Mammary epithelial cell (primary cell): ENCODE results near the gene MCEE.

Source experiments
- EZH2 ChIP-seq: IDR thresholded peaks from 2 replicates; pipeline ENCODE4 v1.6.1; 2012; ENCODE audit warnings: low read length, inconsistent platforms, borderline replicate concordance
- TF ChIP-seq, protein P1 (sequence below), 2 donors: IDR thresholded peaks in 1 of 2; conservative IDR thresholded peaks in 1 of 2; 2 replicates each; pipeline ENCODE4 v1.5.1; 2011 to 2012; ENCODE audit warnings: inconsistent platforms in 2 of 2, low read length in 2 of 2, mild to moderate bottlenecking in 2 of 2, control low read depth in 1 of 2, low read depth in 1 of 2; ENCODE audit not compliant: insufficient read depth in 1 of 2; ENCODE audit errors: extremely low read depth in 1 of 2

DNA sequence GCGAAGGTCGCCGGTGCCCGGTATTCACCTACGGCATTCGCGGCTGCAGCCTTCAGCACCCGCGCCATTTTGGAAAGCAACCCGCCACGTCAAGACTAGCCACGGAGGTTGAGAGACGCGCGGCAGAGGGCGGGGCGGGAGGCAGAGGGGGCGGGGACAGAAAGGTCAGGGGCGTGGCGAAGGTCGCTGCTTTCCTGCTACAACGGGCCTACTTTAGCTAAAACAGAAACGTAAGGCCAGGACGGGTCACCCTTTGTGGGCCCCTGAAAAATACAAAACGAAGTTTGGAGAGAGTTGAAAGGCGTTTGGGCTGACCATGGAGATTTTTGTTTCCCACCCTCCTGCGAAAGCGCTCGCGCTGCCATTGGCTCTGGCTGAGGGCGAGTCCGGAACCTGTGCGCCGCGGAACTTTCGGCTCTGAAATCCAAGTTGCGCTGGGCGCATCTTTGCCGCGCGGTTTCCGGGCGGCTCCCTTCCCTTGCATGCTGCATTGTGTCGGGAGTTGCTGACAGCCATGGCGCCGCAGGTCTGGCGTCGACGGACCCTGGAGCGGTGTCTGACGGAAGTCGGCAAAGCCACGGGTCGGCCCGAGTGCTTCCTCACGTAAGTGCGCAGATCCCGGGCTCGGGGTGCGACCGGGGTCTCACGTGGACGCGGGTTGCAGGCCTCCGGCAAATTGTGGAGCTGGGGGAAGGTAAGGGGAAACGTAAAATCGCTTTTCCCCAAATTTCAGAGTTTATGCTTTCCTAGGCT, at the start of gene MCEE, which contains the start of gene MPHOSPH10:
- TF ChIP-seq, protein P1, sequence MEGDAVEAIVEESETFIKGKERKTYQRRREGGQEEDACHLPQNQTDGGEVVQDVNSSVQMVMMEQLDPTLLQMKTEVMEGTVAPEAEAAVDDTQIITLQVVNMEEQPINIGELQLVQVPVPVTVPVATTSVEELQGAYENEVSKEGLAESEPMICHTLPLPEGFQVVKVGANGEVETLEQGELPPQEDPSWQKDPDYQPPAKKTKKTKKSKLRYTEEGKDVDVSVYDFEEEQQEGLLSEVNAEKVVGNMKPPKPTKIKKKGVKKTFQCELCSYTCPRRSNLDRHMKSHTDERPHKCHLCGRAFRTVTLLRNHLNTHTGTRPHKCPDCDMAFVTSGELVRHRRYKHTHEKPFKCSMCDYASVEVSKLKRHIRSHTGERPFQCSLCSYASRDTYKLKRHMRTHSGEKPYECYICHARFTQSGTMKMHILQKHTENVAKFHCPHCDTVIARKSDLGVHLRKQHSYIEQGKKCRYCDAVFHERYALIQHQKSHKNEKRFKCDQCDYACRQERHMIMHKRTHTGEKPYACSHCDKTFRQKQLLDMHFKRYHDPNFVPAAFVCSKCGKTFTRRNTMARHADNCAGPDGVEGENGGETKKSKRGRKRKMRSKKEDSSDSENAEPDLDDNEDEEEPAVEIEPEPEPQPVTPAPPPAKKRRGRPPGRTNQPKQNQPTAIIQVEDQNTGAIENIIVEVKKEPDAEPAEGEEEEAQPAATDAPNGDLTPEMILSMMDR (conservative IDR thresholded peaks at IDR 0.05 in 1 of 2, IDR thresholded peaks at IDR 0.05 in 1 of 2; ENCODE audit: extremely low read depth in 1 of 2, insufficient read depth in 1 of 2, low read depth in 1 of 2, low read length in 2 of 2), result no peak
- no peak for TF ChIP-seq EZH2
